Measurements from ENCODE around the gene YWHAQ.
A peak's percentile ranks its signal among the peaks of the same experiment; 100 is the strongest.
"Not testable (repeated sequence)": the region's sequence is repeated elsewhere in the genome, so short reads cannot be mapped to it uniquely, and the experiment has no call there.

The YWHAQ gene

GRCh38 chr2:9560628-9561027 is 70.2 kb downstream of the YWHAQ start:
- no peak overlapping the region for H3K4me3 ChIP-seq (ENCODE audit: low read depth, low read length)
- TF ChIP-seq, protein P1, sequence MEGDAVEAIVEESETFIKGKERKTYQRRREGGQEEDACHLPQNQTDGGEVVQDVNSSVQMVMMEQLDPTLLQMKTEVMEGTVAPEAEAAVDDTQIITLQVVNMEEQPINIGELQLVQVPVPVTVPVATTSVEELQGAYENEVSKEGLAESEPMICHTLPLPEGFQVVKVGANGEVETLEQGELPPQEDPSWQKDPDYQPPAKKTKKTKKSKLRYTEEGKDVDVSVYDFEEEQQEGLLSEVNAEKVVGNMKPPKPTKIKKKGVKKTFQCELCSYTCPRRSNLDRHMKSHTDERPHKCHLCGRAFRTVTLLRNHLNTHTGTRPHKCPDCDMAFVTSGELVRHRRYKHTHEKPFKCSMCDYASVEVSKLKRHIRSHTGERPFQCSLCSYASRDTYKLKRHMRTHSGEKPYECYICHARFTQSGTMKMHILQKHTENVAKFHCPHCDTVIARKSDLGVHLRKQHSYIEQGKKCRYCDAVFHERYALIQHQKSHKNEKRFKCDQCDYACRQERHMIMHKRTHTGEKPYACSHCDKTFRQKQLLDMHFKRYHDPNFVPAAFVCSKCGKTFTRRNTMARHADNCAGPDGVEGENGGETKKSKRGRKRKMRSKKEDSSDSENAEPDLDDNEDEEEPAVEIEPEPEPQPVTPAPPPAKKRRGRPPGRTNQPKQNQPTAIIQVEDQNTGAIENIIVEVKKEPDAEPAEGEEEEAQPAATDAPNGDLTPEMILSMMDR (IDR thresholded peaks at IDR 0.05; ENCODE audit: borderline replicate concordance, insufficient read depth, low read depth, low read length) = no peak

- TF ChIP-seq, protein P1 (IDR thresholded peaks at IDR 0.05; ENCODE audit: borderline replicate concordance, insufficient read depth, low read depth, low read length) = no peak
- H3K4me3 ChIP-seq (ENCODE audit: low read depth, low read length) = no peak overlapping the region
These were observed 71.8 kb downstream of the YWHAQ start for GRCh38 chr2:9558948-9559381.

DNA sequence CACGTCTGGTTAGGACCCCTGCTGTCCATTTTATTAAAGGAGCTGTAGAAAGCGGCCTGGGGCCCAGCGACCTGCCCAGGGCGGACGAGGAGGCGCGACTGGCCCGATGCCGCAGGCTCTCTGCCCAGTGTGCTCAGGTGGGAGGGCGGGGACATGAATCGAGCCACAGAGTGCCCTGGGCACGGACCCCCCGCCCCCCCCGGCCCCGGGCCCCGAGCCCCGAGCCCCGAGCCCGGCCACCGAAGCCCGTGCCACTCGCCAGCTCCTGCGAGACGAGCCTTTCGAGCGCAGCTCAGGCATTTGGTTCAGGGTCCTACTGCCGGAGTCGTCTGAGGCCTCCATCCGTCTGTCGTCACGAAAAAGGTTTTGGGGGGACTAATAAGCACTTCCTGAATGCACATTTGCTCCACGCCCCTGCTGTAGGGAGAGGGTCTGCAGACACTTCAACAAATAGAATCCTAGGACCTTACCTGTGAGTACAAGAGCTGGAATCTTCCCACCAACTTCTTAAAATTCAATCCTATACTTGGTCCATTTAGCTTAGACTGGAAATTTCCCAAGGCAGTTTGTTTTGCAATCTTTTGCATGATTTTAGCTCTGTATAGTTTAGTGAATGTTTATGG is 74.6 kb downstream of the YWHAQ start:
- H3K4me3 ChIP-seq (ENCODE audit: low read depth, low read length) = peak overlapping the region; percentile 92
- TF ChIP-seq, protein P1 (IDR thresholded peaks at IDR 0.05; ENCODE audit: borderline replicate concordance, insufficient read depth, low read depth, low read length) = no peak

- peak within 1 kb of the TSS; percentile 92 for H3K4me3 ChIP-seq (ENCODE audit: low read depth, low read length)
- TF ChIP-seq, protein P1 (IDR thresholded peaks at IDR 0.05; ENCODE audit: borderline replicate concordance, insufficient read depth, low read depth, low read length) = peak; percentile 43
These were observed 75.3 kb downstream of the YWHAQ start, which contains the start of gene ADAM17 for GRCh38 chr2:9555297-9556120. Gene ADAM17 (minus strand): TSS chr2:9555830. CDS start chr2:9555605, 225 bp downstream.

DNA sequence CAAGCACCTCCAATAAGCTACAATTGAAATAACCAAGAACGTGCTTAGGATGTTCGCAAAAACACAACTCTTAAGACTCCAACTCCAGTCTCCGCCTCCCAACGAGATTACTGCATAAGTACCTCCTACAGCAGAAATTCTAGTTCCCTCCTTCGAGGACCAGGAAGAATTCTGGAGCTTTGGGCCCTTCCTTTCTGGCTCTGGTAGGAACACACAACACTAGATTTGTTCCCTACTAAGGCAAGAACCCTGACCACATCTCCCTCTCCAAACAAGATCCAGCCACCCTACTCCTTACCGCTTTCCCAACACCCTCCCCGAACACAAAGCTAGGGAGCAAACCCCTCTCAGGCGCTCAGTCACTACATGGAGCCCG is 75.9 kb downstream of the YWHAQ start:
- TF ChIP-seq, protein P1 (IDR thresholded peaks at IDR 0.05; ENCODE audit: borderline replicate concordance, insufficient read depth, low read depth, low read length) = no peak
- H3K4me3 ChIP-seq (ENCODE audit: low read depth, low read length) = peak overlapping the region; percentile 92

DNA sequence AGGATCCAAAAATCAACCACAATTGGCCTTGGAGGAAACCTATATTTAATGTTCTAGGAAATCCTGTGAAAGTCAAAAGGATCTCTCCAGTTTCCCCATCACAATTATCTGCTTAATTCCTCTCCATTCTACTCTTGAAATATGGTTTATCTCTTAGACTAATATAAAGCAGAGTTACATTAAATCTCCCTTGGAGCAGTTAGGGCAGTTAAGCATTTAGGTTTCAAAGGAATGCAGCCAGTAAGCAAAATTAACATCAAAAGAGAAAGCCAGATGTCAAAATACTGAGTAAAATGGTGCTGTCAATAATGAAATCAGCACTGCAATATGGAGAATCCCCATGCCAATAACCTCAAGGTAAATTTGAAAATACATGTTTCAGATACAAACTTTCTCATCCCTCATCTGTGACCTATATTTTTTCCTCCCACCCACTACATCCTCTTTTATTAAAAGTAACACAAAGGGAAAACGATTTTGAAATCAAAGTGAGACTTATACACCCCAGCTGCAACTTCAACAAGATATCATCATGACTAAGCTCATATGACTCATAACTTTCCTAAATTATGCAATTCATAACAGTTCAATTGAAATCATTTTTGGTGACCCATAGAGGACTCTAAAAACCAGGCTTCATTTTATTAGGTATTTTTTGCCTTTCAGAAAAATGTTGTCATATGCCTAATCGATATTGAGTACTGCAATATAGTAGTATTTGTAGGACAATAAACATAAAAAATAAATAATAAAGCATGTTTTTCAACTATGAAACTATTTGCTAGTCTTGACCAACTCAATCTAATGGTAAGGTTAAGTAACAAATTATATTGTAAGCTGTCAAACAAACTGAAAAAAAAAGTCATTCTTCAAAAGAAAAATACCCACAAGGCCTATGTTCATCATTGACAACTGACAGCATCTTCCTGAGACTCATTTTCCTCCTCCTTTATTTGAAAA is 78.3 kb downstream of the YWHAQ start:
- H3K4me3 ChIP-seq (ENCODE audit: low read depth, low read length) = no peak overlapping the region

GRCh38 chr2:9550859-9551391 is 79.9 kb downstream of the YWHAQ start:
- not testable (repeated sequence) for H3K4me3 ChIP-seq (ENCODE audit: low read depth, low read length)

More for the DNA sequence above, 78.3 kb downstream of the YWHAQ start:
- TF ChIP-seq, protein P1 (IDR thresholded peaks at IDR 0.05; ENCODE audit: borderline replicate concordance, insufficient read depth, low read depth, low read length) = no peak

Data from GM12875 (cell line).